Measurements from ENCODE around the gene NBEAL1. TPM values are rescaled to one million over a fixed set of nuclear protein-coding genes. Genes with fewer than 3 reads are reported as not detected.
A peak's percentile ranks its signal among the peaks of the same experiment; 100 is the strongest.

NBEAL1 gene
- total and polyA plus RNA-seq, 2 experiments from 2014 or later, result 13.3 to 21.8 TPM

DNA sequence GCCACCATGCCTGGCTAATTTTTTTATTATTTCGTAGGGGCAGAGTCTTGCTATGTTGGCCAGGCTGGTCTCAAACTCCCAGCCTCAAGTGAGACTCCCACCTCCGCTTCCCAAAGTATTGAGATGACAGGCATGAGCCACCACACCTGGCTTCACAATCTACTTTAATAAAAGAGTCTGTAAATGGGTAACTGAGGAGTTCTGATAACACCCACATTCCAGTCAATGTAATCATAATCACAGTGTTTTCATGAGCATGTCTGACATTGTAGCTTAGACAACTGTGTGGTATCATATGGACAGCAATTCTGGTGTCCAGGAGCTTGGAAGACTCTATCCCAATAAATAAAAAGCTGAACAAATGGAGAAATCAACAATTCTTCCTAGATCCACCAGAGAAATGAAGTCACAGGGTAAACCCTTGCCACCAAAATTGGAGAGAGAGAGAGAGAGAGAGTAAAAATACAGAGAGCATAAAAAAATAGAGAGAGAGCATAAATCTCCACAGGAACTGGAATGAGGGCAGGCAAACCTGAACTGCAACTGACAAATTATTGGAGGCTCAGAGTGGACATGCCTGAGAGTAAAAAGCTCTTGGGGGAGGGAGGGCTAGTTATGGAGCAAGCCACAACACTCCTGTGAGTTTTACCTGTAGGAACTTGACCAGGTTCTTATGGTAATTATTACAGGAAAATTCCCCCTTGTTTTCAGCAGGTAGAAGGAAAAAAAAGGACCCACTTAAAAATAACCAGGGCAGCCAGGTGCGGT is 12.4 kb upstream of the NBEAL1 start (continued):
- TF ChIP-seq STAT1 (IDR thresholded peaks at IDR 0.05; ENCODE audit: unreplicated experiment) (no peak), NANOG (IDR thresholded peaks at IDR 0.05; ENCODE audit: borderline replicate concordance) (no peak)
- TF ChIP-seq, protein P1, sequence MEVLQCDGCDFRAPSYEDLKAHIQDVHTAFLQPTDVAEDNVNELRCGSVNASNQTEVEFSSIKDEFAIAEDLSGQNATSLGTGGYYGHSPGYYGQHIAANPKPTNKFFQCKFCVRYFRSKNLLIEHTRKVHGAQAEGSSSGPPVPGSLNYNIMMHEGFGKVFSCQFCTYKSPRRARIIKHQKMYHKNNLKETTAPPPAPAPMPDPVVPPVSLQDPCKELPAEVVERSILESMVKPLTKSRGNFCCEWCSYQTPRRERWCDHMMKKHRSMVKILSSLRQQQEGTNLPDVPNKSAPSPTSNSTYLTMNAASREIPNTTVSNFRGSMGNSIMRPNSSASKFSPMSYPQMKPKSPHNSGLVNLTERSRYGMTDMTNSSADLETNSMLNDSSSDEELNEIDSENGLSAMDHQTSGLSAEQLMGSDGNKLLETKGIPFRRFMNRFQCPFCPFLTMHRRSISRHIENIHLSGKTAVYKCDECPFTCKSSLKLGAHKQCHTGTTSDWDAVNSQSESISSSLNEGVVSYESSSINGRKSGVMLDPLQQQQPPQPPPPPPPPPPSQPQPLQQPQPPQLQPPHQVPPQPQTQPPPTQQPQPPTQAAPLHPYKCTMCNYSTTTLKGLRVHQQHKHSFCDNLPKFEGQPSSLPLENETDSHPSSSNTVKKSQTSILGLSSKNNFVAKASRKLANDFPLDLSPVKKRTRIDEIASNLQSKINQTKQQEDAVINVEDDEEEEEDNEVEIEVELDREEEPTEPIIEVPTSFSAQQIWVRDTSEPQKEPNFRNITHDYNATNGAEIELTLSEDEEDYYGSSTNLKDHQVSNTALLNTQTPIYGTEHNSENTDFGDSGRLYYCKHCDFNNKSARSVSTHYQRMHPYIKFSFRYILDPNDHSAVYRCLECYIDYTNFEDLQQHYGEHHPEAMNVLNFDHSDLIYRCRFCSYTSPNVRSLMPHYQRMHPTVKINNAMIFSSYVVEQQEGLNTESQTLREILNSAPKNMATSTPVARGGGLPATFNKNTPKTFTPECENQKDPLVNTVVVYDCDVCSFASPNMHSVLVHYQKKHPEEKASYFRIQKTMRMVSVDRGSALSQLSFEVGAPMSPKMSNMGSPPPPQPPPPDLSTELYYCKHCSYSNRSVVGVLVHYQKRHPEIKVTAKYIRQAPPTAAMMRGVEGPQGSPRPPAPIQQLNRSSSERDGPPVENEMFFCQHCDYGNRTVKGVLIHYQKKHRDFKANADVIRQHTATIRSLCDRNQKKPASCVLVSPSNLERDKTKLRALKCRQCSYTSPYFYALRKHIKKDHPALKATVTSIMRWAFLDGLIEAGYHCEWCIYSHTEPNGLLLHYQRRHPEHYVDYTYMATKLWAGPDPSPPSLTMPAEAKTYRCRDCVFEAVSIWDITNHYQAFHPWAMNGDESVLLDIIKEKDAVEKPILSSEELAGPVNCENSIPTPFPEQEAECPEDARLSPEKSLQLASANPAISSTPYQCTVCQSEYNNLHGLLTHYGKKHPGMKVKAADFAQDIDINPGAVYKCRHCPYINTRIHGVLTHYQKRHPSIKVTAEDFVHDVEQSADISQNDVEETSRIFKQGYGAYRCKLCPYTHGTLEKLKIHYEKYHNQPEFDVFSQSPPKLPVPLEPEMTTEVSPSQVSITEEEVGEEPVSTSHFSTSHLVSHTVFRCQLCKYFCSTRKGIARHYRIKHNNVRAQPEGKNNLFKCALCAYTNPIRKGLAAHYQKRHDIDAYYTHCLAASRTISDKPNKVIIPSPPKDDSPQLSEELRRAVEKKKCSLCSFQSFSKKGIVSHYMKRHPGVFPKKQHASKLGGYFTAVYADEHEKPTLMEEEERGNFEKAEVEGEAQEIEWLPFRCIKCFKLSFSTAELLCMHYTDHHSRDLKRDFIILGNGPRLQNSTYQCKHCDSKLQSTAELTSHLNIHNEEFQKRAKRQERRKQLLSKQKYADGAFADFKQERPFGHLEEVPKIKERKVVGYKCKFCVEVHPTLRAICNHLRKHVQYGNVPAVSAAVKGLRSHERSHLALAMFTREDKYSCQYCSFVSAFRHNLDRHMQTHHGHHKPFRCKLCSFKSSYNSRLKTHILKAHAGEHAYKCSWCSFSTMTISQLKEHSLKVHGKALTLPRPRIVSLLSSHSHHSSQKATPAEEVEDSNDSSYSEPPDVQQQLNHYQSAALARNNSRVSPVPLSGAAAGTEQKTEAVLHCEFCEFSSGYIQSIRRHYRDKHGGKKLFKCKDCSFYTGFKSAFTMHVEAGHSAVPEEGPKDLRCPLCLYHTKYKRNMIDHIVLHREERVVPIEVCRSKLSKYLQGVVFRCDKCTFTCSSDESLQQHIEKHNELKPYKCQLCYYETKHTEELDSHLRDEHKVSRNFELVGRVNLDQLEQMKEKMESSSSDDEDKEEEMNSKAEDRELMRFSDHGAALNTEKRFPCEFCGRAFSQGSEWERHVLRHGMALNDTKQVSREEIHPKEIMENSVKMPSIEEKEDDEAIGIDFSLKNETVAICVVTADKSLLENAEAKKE (CRISPR knock-in tag; IDR thresholded peaks at IDR 0.05), result no peak
- TF ChIP-seq, protein P2, sequence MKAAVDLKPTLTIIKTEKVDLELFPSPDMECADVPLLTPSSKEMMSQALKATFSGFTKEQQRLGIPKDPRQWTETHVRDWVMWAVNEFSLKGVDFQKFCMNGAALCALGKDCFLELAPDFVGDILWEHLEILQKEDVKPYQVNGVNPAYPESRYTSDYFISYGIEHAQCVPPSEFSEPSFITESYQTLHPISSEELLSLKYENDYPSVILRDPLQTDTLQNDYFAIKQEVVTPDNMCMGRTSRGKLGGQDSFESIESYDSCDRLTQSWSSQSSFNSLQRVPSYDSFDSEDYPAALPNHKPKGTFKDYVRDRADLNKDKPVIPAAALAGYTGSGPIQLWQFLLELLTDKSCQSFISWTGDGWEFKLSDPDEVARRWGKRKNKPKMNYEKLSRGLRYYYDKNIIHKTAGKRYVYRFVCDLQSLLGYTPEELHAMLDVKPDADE (IDR thresholded peaks at IDR 0.05), result no peak

DNA sequence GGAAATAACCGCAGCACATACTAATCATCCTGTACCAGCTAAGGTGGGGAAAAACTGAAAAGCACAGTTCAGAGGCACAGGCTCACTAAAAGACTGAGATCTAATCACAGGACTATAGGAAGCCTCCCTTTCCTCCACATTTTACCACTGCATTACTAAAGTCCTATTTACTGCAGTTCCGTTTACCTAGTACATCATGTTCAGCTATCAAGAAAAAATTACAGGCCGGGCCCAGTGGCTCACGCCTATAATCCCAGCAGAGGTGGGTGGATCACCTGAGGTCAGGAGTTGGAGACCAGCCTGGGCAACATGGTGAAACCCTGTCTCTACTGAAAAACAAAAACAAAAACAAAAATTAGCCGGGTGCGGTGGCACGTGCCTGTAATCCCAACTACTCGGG is 11.0 kb upstream of the NBEAL1 start:
- peaks cover 1% of the 10 kb centered on the region; the same call in 1 of the 3 replicates for H3K36me3 Mint-ChIP-seq (ENCODE audit: low read depth)
- H3K9me3 Mint-ChIP-seq, result peaks cover 2% of the 10 kb centered on the region; the same call in 1 of the 3 replicates
- TF ChIP-seq ZNF331 (CRISPR knock-in tag; IDR thresholded peaks at IDR 0.05; ENCODE audit: low read depth) (no peak), STAT1 (IDR thresholded peaks at IDR 0.05; ENCODE audit: unreplicated experiment) (no peak), JUNB (IDR thresholded peaks at IDR 0.05; ENCODE audit: unreplicated experiment) (no peak), EZH2 (IDR thresholded peaks at IDR 0.05; ENCODE audit: low read depth, unreplicated experiment) (no peak), CREB1 (CRISPR knock-in tag; IDR thresholded peaks at IDR 0.05; ENCODE audit: low read depth) (no peak)
- TF ChIP-seq, protein P1 (CRISPR knock-in tag; IDR thresholded peaks at IDR 0.05), result no peak

More for the DNA sequence above, 11.0 kb upstream of the NBEAL1 start:
- ATAC-seq, result no peak
- Histone ChIP-seq H4K20me1 (replicated peaks; ENCODE audit: insufficient read depth) (no peaks in the 10 kb centered on the region), H3K9me2 (ENCODE audit: insufficient read depth) (no peaks in the 10 kb centered on the region), H3F3A (replicated peaks; ENCODE audit: low read depth) (no peaks in the 10 kb centered on the region), H3K4me1 (ENCODE audit: insufficient read depth) (no peaks in the 10 kb centered on the region), H3K27ac (ENCODE audit: low read depth) (no peak overlapping the region), H3K79me2 (replicated peaks; ENCODE audit: insufficient read depth) (no peaks in the 10 kb centered on the region), H3K4me3 (no peak overlapping the region), H3K36me3 (ENCODE audit: insufficient read depth) (no peaks in the 10 kb centered on the region), H3K27me3 (ENCODE audit: insufficient read depth) (no peaks in the 10 kb centered on the region), H3K4me2 (no peak overlapping the region), H2AFZ (peak overlapping the region; percentile 69)
- peaks cover 13% of the 10 kb centered on the region for H3K4me1 Mint-ChIP-seq
- H3K4me3 Mint-ChIP-seq, result no peak overlapping the region
- H3K27me3 Mint-ChIP-seq (ENCODE audit: insufficient read depth, low read depth, poor library complexity), result peaks cover 8% of the 10 kb centered on the region
- DNase-seq (ENCODE audit: low spot score), result no peak
- no peak overlapping the region for H3K27ac Mint-ChIP-seq

Measured in GM23338 (cell line).